Lower lobe of right lung (tissue), 2 donors: ENCODE data around the gene RRP12. TPM values are rescaled to one million over a fixed set of nuclear protein-coding genes. Genes with fewer than 3 reads are reported as not detected.

Source experiments
- ATAC-seq, 2 donors: fragments of 200-7000 bp; cut with Tn5 transposase; one replicate each; pipeline ENCODE4 v1.9.1; 2020 to 2022; ENCODE audit warnings: mild to moderate bottlenecking in 2 of 2, moderate library complexity in 2 of 2
- DNase-seq: peaks from one replicate; pipeline ENCODE4 v3.0.0-alpha.2; 2020
- H3K27ac ChIP-seq: fragments of 200-600 bp; one replicate; pipeline ENCODE4 v1.8.0; 2022
- H3K27me3 ChIP-seq: fragments of 200-600 bp; one replicate; pipeline ENCODE4 v1.8.0; 2022; ENCODE audit warnings: low read depth
- H3K36me3 ChIP-seq: fragments of 200-600 bp; one replicate; pipeline ENCODE4 v1.8.0; 2022; ENCODE audit warnings: mild to moderate bottlenecking
- H3K4me1 ChIP-seq: fragments of 200-600 bp; one replicate; pipeline ENCODE4 v1.8.0; 2022
- H3K4me3 ChIP-seq: fragments of 200-600 bp; one replicate; pipeline ENCODE4 v1.8.0; 2022; ENCODE audit warnings: mild to moderate bottlenecking
- H3K9me3 ChIP-seq: fragments of 200-600 bp; one replicate; pipeline ENCODE4 v1.8.0; 2022
- CTCF ChIP-seq: fragments of 200-600 bp; IDR thresholded peaks from one replicate; pipeline ENCODE4 v1.8.0; 2022; ENCODE audit warnings: antibody characterized with exemption, mild to moderate bottlenecking
- intact Hi-C: fragments of 100-400 bp; cut with DNase I; formaldehyde crosslinking; loops from one replicate; pipeline ENCODE4 v1.11.0; 2022
- total RNA-seq: library from RNA; stranded (reverse); fragmentation: NEBNext Ultra II Directional; extraction: Animal tissue kit (Norgen Biotek cat#: 25700); gene quantifications from one replicate; pipeline ENCODE4 v1.2.1, GENCODE V29; 2021
- donor health status: DM: no; HTN: yes; CAD: no; lungs with severe emphysema.

RRP12 gene
- total RNA-seq, 1 donor from 2014 or later: 24.0 TPM

GRCh38 chr10:97376413-97376812, 24.7 kb downstream of the RRP12 start:
- Histone ChIP-seq H3K27ac (no peak overlapping the region), H3K36me3 (peaks cover 69% of the 10 kb centered on the region), H3K4me3 (no peak overlapping the region), H3K4me1 (peaks cover 12% of the 10 kb centered on the region), H3K27me3 (no peaks in the 10 kb centered on the region), H3K9me3 (no peaks in the 10 kb centered on the region)
- intact Hi-C loops: no loop called here
- ATAC-seq (peak in 1 of 2 donors; percentile 38), DNase-seq (no peak)
- no peak for TF ChIP-seq CTCF

GRCh38 chr10:97373456-97373855, 27.7 kb downstream of the RRP12 start:
- Histone ChIP-seq H3K27me3 (no peaks in the 10 kb centered on the region), H3K36me3 (peaks cover 68% of the 10 kb centered on the region), H3K27ac (no peak overlapping the region), H3K4me1 (peaks cover 12% of the 10 kb centered on the region), H3K4me3 (no peak overlapping the region), H3K9me3 (no peaks in the 10 kb centered on the region)
- no peak for DNase-seq
- ATAC-seq: no peak
- TF ChIP-seq CTCF: no peak
- intact Hi-C loops: no loop called here

- no peaks in the 10 kb centered on the region for H3K9me3 ChIP-seq
- intact Hi-C loops: no loop called here
- DNase-seq (peak; percentile 78), ATAC-seq (peak; percentile 79 to 85)
- H3K4me3 ChIP-seq: no peak overlapping the region
- H3K4me1 ChIP-seq: peaks cover 12% of the 10 kb centered on the region
- peak overlapping the region; percentile 71 for H3K27ac ChIP-seq
- H3K27me3 ChIP-seq: no peaks in the 10 kb centered on the region
- H3K36me3 ChIP-seq: peaks cover 65% of the 10 kb centered on the region
- TF ChIP-seq CTCF: no peak
Measured at GRCh38 chr10:97372233-97372875, 28.8 kb downstream of the RRP12 start.

- TF ChIP-seq CTCF: no peak
- ATAC-seq (no peak), DNase-seq (no peak)
- Histone ChIP-seq H3K36me3 (peaks cover 69% of the 10 kb centered on the region), H3K4me3 (no peak overlapping the region), H3K27ac (peak overlapping the region; percentile 51), H3K4me1 (peaks cover 19% of the 10 kb centered on the region), H3K9me3 (no peaks in the 10 kb centered on the region), H3K27me3 (no peaks in the 10 kb centered on the region)
- intact Hi-C loops: no loop called here
Measured at GRCh38 chr10:97371696-97372095, 29.4 kb downstream of the RRP12 start.

GRCh38 chr10:97367126-97367649, 34.0 kb downstream of the RRP12 start:
- H3K36me3 ChIP-seq: peaks cover 76% of the 10 kb centered on the region
- no peak for DNase-seq
- H3K27ac ChIP-seq: no peak overlapping the region
- H3K4me1 ChIP-seq: peaks cover 29% of the 10 kb centered on the region
- intact Hi-C loops: no loop called here
- no peaks in the 10 kb centered on the region for H3K9me3 ChIP-seq
- ATAC-seq: no peak
- H3K27me3 ChIP-seq: no peaks in the 10 kb centered on the region
- no peak for TF ChIP-seq CTCF
- no peak overlapping the region for H3K4me3 ChIP-seq
